Trophoblast cell (in vitro differentiated cells and primary cell): Measurements from ENCODE around the gene DOCK10.

Source experiments
- DNase-seq, 2 donors: peaks; one replicate each; pipeline ENCODE4 v3.0.0-alpha.2; 2016
- H2AFZ ChIP-seq: 2 replicates; pipeline ENCODE4 v1.6.1; 2013; ENCODE audit warnings: low read length, moderate library complexity, mild to moderate bottlenecking; ENCODE audit not compliant: insufficient read depth, poor library complexity
- H2AK5ac ChIP-seq: 2 replicates; pipeline ENCODE4 v1.6.1; 2013; ENCODE audit warnings: mild to moderate bottlenecking, low read length
- H2BK120ac ChIP-seq: 2 replicates; pipeline ENCODE4 v1.6.1; 2013; ENCODE audit warnings: low read length, mild to moderate bottlenecking, moderate library complexity; ENCODE audit not compliant: insufficient read depth, poor library complexity
- H2BK12ac ChIP-seq: 2 replicates; pipeline ENCODE4 v1.6.1; 2013; ENCODE audit warnings: mild to moderate bottlenecking, low read length, moderate library complexity
- H2BK5ac ChIP-seq: 2 replicates; pipeline ENCODE4 v1.6.1; 2013; ENCODE audit warnings: low read length, low read depth, moderate library complexity, mild to moderate bottlenecking; ENCODE audit not compliant: poor library complexity
- H3K14ac ChIP-seq: 2 replicates; pipeline ENCODE4 v1.6.1; 2013; ENCODE audit warnings: mild to moderate bottlenecking, low read length
- H3K18ac ChIP-seq: 2 replicates; pipeline ENCODE4 v1.6.1; 2013; ENCODE audit warnings: mild to moderate bottlenecking, low read length
- H3K23ac ChIP-seq: 2 replicates; pipeline ENCODE4 v1.6.1; 2013; ENCODE audit warnings: low read length
- H3K27ac ChIP-seq: 2 replicates; pipeline ENCODE4 v1.5.1; 2013; ENCODE audit warnings: low read depth, mild to moderate bottlenecking, inconsistent platforms, low read length, moderate library complexity
- H3K27me3 ChIP-seq: 2 replicates; pipeline ENCODE4 v1.6.1; 2013; ENCODE audit warnings: inconsistent platforms, mild to moderate bottlenecking, low read length, moderate library complexity; ENCODE audit not compliant: insufficient read depth
- H3K36me3 ChIP-seq, 2 experiments: 1 replicate in 1 of 2; 2 replicates in 1 of 2; pipeline ENCODE4 v1.6.1; 2013; ENCODE audit warnings: low read length in 2 of 2, mild to moderate bottlenecking in 2 of 2, moderate library complexity in 1 of 2; ENCODE audit not compliant: insufficient read depth in 2 of 2, control insufficient read depth in 1 of 2
- H3K4ac ChIP-seq: 2 replicates; pipeline ENCODE4 v1.6.1; 2013; ENCODE audit warnings: low read depth, mild to moderate bottlenecking, low read length, moderate library complexity
- H3K4me1 ChIP-seq, 2 experiments: 1 replicate in 1 of 2; 2 replicates in 1 of 2; pipeline ENCODE4 v1.6.1; 2013; ENCODE audit warnings: low read length in 2 of 2, mild to moderate bottlenecking in 2 of 2, moderate library complexity in 1 of 2; ENCODE audit not compliant: insufficient read depth in 2 of 2, control insufficient read depth in 1 of 2
- H3K4me2 ChIP-seq: 2 replicates; pipeline ENCODE4 v1.6.1; 2013; ENCODE audit warnings: inconsistent platforms, mild to moderate bottlenecking, low read length, moderate library complexity
- H3K4me3 ChIP-seq: 2 replicates; pipeline ENCODE4 v1.5.1; 2013; ENCODE audit warnings: mild to moderate bottlenecking, low read depth, low read length, inconsistent platforms
- H3K79me1 ChIP-seq: one replicate; pipeline ENCODE4 v1.6.1; 2013; ENCODE audit warnings: low read length
- H3K79me2 ChIP-seq: 2 replicates; pipeline ENCODE4 v1.6.1; 2013; ENCODE audit warnings: low read length, mild to moderate bottlenecking; ENCODE audit not compliant: control insufficient read depth, insufficient read depth, poor library complexity
- H3K9ac ChIP-seq: 2 replicates; pipeline ENCODE4 v1.6.1; 2013; ENCODE audit warnings: mild to moderate bottlenecking, low read length
- H3K9me3 ChIP-seq: 2 replicates; pipeline ENCODE4 v1.6.1; 2013; ENCODE audit warnings: low read depth, mild to moderate bottlenecking, control low read depth, inconsistent platforms, low read length; ENCODE audit not compliant: insufficient read depth
- H4K12ac ChIP-seq: 2 replicates; pipeline ENCODE4 v1.6.1; 2013; ENCODE audit warnings: low read depth, mild to moderate bottlenecking, low read length, moderate library complexity
- H4K8ac ChIP-seq: 2 replicates; pipeline ENCODE4 v1.6.1; 2013; ENCODE audit warnings: low read depth, mild to moderate bottlenecking, low read length, moderate library complexity
- H4K91ac ChIP-seq: one replicate; pipeline ENCODE4 v1.6.1; 2013; ENCODE audit warnings: low read depth, mild to moderate bottlenecking, low read length, moderate library complexity
- WGBS: extraction: QIAGEN DNeasy Blood & Tissue Kit; methylation state at CpG from one replicate; pipeline ENCODE4 v1.1.7; 2013; ENCODE audit warnings: missing lambda C conversion rate; ENCODE audit not compliant: insufficient read length, insufficient coverage; ENCODE audit errors: extremely low coverage; 5-methylcytosine and 5-hydroxymethylcytosine counted together

Gene DOCK10

GRCh38 chr2:224997802-224998201 is 44.5 kb downstream of the DOCK10 start:
- H4K12ac ChIP-seq: no peak overlapping the region
- no CpG with 5 or more reads among the region's 8 CpGs for WGBS

DNA sequence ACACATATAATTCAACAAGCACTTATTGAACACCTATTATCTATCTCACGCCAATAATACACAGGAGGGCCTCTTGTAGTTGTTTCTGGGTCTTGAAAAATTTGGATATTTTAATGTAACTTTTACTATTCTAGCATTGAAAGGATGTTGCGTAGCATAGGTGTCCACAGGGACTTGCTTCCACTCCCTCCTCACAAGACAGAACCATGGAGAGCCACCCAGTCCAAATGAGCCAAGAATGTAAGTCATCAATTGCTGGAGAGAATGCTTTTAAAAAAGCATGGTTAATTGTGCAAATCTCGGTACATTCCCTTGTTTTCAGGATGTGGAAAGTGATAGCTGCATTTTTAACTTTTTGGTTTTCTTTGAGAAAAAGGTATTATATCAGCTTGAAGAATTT is 46.8 kb downstream of the DOCK10 start:
- no CpG with 5 or more reads among the region's 3 CpGs for WGBS
- no peak overlapping the region for H3K23ac ChIP-seq

More at GRCh38 chr2:224997802-224998201, 44.5 kb downstream of the DOCK10 start:
- Histone ChIP-seq H3K14ac (no peak overlapping the region), H3K4me1 (no peaks in the 10 kb centered on the region), H2BK5ac (no peak overlapping the region), H2BK12ac (no peak overlapping the region), H4K91ac (no peak overlapping the region), H3K4me2 (no peak overlapping the region), H4K8ac (no peak overlapping the region), H3K79me1 (no peaks in the 10 kb centered on the region), H3K18ac (no peak overlapping the region), H3K4ac (no peak overlapping the region), H3K27ac (no peak overlapping the region), H3K9me3 (no peaks in the 10 kb centered on the region), H2BK120ac (no peak overlapping the region), H2AFZ (no peak overlapping the region), H3K4me3 (no peak overlapping the region), H2AK5ac (no peak overlapping the region), H3K36me3 (no peaks in the 10 kb centered on the region), H3K9ac (no peak overlapping the region), H3K79me2 (no peaks in the 10 kb centered on the region), H3K27me3 (no peaks in the 10 kb centered on the region), H3K23ac (no peak overlapping the region)
- DNase-seq: no peak

GRCh38 chr2:224994242-224994823 is 47.9 kb downstream of the DOCK10 start:
- DNase-seq: no peak
- no peak overlapping the region for H3K9ac ChIP-seq
- H3K9me3 ChIP-seq: no peaks in the 10 kb centered on the region
- no peak overlapping the region for H3K18ac ChIP-seq
- H3K4ac ChIP-seq: no peak overlapping the region
- no CpG with 5 or more reads among the region's 1 CpG for WGBS
- H3K36me3 ChIP-seq: no peaks in the 10 kb centered on the region
- H3K23ac ChIP-seq: no peak overlapping the region
- H4K91ac ChIP-seq: no peak overlapping the region
- H3K4me2 ChIP-seq: no peak overlapping the region
- H2BK12ac ChIP-seq: no peak overlapping the region
- no peak overlapping the region for H4K8ac ChIP-seq
- no peaks in the 10 kb centered on the region for H3K79me2 ChIP-seq
- H3K27ac ChIP-seq: no peak overlapping the region
- H2AFZ ChIP-seq: no peak overlapping the region
- H3K79me1 ChIP-seq: no peaks in the 10 kb centered on the region
- H3K4me3 ChIP-seq: no peak overlapping the region
- no peak overlapping the region for H2BK5ac ChIP-seq
- H3K14ac ChIP-seq: no peak overlapping the region
- H3K4me1 ChIP-seq: no peaks in the 10 kb centered on the region
- no peaks in the 10 kb centered on the region for H3K27me3 ChIP-seq
- H4K12ac ChIP-seq: no peak overlapping the region
- H2AK5ac ChIP-seq: no peak overlapping the region
- H2BK120ac ChIP-seq: no peak overlapping the region

More for the DNA sequence above, 46.8 kb downstream of the DOCK10 start:
- Histone ChIP-seq H3K4me1 (no peaks in the 10 kb centered on the region), H2BK5ac (no peak overlapping the region), H3K79me1 (no peaks in the 10 kb centered on the region), H3K79me2 (no peaks in the 10 kb centered on the region), H4K12ac (no peak overlapping the region), H3K27ac (no peak overlapping the region), H4K8ac (no peak overlapping the region), H3K4ac (no peak overlapping the region), H3K9ac (no peak overlapping the region), H3K27me3 (no peaks in the 10 kb centered on the region), H2BK12ac (no peak overlapping the region), H3K9me3 (no peaks in the 10 kb centered on the region), H3K4me3 (no peak overlapping the region), H4K91ac (no peak overlapping the region), H3K36me3 (no peaks in the 10 kb centered on the region), H3K18ac (no peak overlapping the region), H3K14ac (no peak overlapping the region), H2AK5ac (no peak overlapping the region), H2BK120ac (no peak overlapping the region), H2AFZ (no peak overlapping the region), H3K4me2 (no peak overlapping the region)
- no peak for DNase-seq

- Histone ChIP-seq H2BK120ac (no peak overlapping the region), H3K4me2 (no peak overlapping the region), H3K14ac (no peak overlapping the region), H2BK12ac (no peak overlapping the region), H2AK5ac (no peak overlapping the region), H3K36me3 (no peaks in the 10 kb centered on the region), H3K79me2 (no peaks in the 10 kb centered on the region), H3K23ac (no peak overlapping the region), H2AFZ (no peak overlapping the region), H2BK5ac (no peak overlapping the region), H4K91ac (no peak overlapping the region), H3K4me1 (no peaks in the 10 kb centered on the region), H4K12ac (no peak overlapping the region), H4K8ac (no peak overlapping the region), H3K79me1 (no peaks in the 10 kb centered on the region), H3K18ac (no peak overlapping the region), H3K4me3 (no peak overlapping the region), H3K4ac (no peak overlapping the region), H3K9me3 (no peaks in the 10 kb centered on the region), H3K9ac (no peak overlapping the region), H3K27me3 (no peaks in the 10 kb centered on the region), H3K27ac (no peak overlapping the region)
- no peak for DNase-seq
- no CpG with 5 or more reads among the region's 3 CpGs for WGBS
Measured at GRCh38 chr2:224990710-224991109, 51.6 kb downstream of the DOCK10 start.
